Panc1 (cell line): ENCODE measurements around the gene CAPN11. TPM values are rescaled to one million over a fixed set of nuclear protein-coding genes. Genes with fewer than 3 reads are reported as not detected.
A peak's percentile ranks its signal among the peaks of the same experiment; 100 is the strongest.

ENCODE experiments used
- ATAC-seq: fragments of 200-7000 bp; cut with Tn5 transposase; 2 replicates; pipeline ENCODE4 v1.9.1; 2020; ENCODE audit warnings: mild to moderate bottlenecking, moderate library complexity
- BruUV-seq: library from RNA; stranded (reverse); fragments of 400-500 nt; replicated peaks from 2 replicates; lab custom pipeline; 2021; lab: Mats Ljungman, UMichigan
- CTCF ChIA-PET: fragments of 300-600 bp; sonication (Branson Sonifier 250); formaldehyde crosslinking; loops from one replicate; lab custom pipeline; 2022; ENCODE audit warnings: antibody characterized with exemption; lab: Charles Lee
- POLR2A ChIA-PET: fragments of 300-600 bp; sonication (Branson Sonifier 250); formaldehyde crosslinking; loops from one replicate; lab custom pipeline; 2022; ENCODE audit warnings: antibody characterized with exemption; lab: Charles Lee
- DNase-seq: peaks from one replicate; pipeline ENCODE4 v3.0.0-alpha.2; 2010; ENCODE audit warnings: low read depth, low spot score
- H3K27ac ChIP-seq: 2 replicates; pipeline ENCODE4 v1.5.1; 2011; ENCODE audit warnings: mild to moderate bottlenecking, low read length, inconsistent platforms
- H3K27me3 ChIP-seq: fragments of 200-500 bp; sonication (Bioruptor generic); 2 replicates; pipeline ENCODE4 v1.6.0; 2014; ENCODE audit warnings: low read length, inconsistent platforms; ENCODE audit not compliant: control insufficient read depth, insufficient read depth
- H3K36me3 ChIP-seq: fragments of 200-500 bp; sonication (Bioruptor generic); 2 replicates; pipeline ENCODE4 v1.5.1; 2014; ENCODE audit warnings: inconsistent platforms, mild to moderate bottlenecking, low read length, moderate library complexity; ENCODE audit not compliant: control insufficient read depth, insufficient read depth
- H3K4me1 ChIP-seq: 2 replicates; pipeline ENCODE4 v1.5.1; 2011; ENCODE audit warnings: inconsistent platforms, mild to moderate bottlenecking, low read length, moderate library complexity; ENCODE audit not compliant: control insufficient read depth, insufficient read depth
- H3K4me3 ChIP-seq, 2 experiments: 2 replicates each; pipeline ENCODE4 v1.5.1; 2011 to 2012; ENCODE audit warnings: low read depth in 2 of 2, low read length in 2 of 2, mild to moderate bottlenecking in 2 of 2, inconsistent platforms in 1 of 2, moderate library complexity in 1 of 2
- H3K9me3 ChIP-seq: fragments of 200-500 bp; sonication (Bioruptor generic); 2 replicates; pipeline ENCODE4 v1.5.1; 2014; ENCODE audit warnings: low read depth, mild to moderate bottlenecking, inconsistent platforms, low read length, moderate library complexity; ENCODE audit not compliant: control insufficient read depth, insufficient read depth
- POLR2AphosphoS5 ChIP-seq: IDR thresholded peaks from 2 replicates; pipeline ENCODE4 v1.6.1; 2012; ENCODE audit warnings: mild to moderate bottlenecking, low read depth, low read length, moderate library complexity
- SIN3A ChIP-seq: IDR thresholded peaks from 2 replicates; pipeline ENCODE4 v1.6.1; 2012; ENCODE audit warnings: low read depth, mild to moderate bottlenecking, low read length, moderate library complexity, borderline replicate concordance; ENCODE audit not compliant: insufficient read depth
- TCF7L2 ChIP-seq: IDR thresholded peaks from 2 replicates; pipeline ENCODE4 v1.6.1; 2011; ENCODE audit warnings: mild to moderate bottlenecking, low read depth, low read length, inconsistent platforms
- in situ Hi-C: cut with HindIII; loops from 2 replicates; pipeline ENCODE4 v1.10.0; 2016; ENCODE audit warnings: low sequenced_read_pairs, low pct_unique_long_range_greater_than_20kb
- intact Hi-C: fragments of 100-400 bp; cut with micrococcal nuclease; formaldehyde crosslinking; loops from one replicate; pipeline ENCODE4 v1.10.0; 2022; ENCODE audit not compliant: unreplicated experiment
- total RNA-seq: library from RNA; stranded (reverse); gene quantifications from one replicate; pipeline ENCODE4 v1.2.1, GENCODE V29; 2021; ENCODE audit not compliant: unreplicated experiment
- TF ChIP-seq, protein P1 (sequence below): fragments of 450-650 bp; IDR thresholded peaks from 2 replicates; pipeline ENCODE4 v1.5.1; 2017; ENCODE audit warnings: mild to moderate bottlenecking
- TF ChIP-seq, protein P2 (sequence below), 2 experiments: IDR thresholded peaks; 2 replicates each; pipeline ENCODE4 v1.6.1; 2011 to 2012; ENCODE audit warnings: low read depth in 2 of 2, control low read depth in 1 of 2, low read length in 1 of 2, mild to moderate bottlenecking in 1 of 2, moderate library complexity in 1 of 2; ENCODE audit not compliant: insufficient read depth in 1 of 2

The CAPN11 gene
- total RNA-seq, 1 experiment from 2014 or later: 1.2 TPM

- Histone ChIP-seq H3K4me1 (peaks cover 62% of the 10 kb centered on the region), H3K9me3 (no peaks in the 10 kb centered on the region), H3K36me3 (no peaks in the 10 kb centered on the region), H3K27me3 (no peaks in the 10 kb centered on the region), H3K27ac (peak overlapping the region; percentile 95), H3K4me3 (peak overlapping the region; percentile 1 to 83; a peak in 3 of 4 replicates)
- CTCF ChIA-PET: interaction anchor here (0.5 to 1.0 kb wide), 7 partner anchors 12 to 43 kb away, joined by 3 to 11 read pairs (median 5); no protein-coding TSS in a partner anchor
- in situ Hi-C loops: no loop called here
- DNase-seq: no peak
- intact Hi-C loops: loop anchor here (5.0 kb wide), 1 partner anchor 45 kb away; no protein-coding TSS in a partner anchor
- no TSS peak for BruUV-seq
- peak; percentile 2; the same call in 1 of the 2 replicates for ATAC-seq
- TF ChIP-seq, protein P1, sequence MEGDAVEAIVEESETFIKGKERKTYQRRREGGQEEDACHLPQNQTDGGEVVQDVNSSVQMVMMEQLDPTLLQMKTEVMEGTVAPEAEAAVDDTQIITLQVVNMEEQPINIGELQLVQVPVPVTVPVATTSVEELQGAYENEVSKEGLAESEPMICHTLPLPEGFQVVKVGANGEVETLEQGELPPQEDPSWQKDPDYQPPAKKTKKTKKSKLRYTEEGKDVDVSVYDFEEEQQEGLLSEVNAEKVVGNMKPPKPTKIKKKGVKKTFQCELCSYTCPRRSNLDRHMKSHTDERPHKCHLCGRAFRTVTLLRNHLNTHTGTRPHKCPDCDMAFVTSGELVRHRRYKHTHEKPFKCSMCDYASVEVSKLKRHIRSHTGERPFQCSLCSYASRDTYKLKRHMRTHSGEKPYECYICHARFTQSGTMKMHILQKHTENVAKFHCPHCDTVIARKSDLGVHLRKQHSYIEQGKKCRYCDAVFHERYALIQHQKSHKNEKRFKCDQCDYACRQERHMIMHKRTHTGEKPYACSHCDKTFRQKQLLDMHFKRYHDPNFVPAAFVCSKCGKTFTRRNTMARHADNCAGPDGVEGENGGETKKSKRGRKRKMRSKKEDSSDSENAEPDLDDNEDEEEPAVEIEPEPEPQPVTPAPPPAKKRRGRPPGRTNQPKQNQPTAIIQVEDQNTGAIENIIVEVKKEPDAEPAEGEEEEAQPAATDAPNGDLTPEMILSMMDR: no peak
- TF ChIP-seq SIN3A (no peak), POLR2AphosphoS5 (no peak), TCF7L2 (no peak)
- TF ChIP-seq, protein P2, sequence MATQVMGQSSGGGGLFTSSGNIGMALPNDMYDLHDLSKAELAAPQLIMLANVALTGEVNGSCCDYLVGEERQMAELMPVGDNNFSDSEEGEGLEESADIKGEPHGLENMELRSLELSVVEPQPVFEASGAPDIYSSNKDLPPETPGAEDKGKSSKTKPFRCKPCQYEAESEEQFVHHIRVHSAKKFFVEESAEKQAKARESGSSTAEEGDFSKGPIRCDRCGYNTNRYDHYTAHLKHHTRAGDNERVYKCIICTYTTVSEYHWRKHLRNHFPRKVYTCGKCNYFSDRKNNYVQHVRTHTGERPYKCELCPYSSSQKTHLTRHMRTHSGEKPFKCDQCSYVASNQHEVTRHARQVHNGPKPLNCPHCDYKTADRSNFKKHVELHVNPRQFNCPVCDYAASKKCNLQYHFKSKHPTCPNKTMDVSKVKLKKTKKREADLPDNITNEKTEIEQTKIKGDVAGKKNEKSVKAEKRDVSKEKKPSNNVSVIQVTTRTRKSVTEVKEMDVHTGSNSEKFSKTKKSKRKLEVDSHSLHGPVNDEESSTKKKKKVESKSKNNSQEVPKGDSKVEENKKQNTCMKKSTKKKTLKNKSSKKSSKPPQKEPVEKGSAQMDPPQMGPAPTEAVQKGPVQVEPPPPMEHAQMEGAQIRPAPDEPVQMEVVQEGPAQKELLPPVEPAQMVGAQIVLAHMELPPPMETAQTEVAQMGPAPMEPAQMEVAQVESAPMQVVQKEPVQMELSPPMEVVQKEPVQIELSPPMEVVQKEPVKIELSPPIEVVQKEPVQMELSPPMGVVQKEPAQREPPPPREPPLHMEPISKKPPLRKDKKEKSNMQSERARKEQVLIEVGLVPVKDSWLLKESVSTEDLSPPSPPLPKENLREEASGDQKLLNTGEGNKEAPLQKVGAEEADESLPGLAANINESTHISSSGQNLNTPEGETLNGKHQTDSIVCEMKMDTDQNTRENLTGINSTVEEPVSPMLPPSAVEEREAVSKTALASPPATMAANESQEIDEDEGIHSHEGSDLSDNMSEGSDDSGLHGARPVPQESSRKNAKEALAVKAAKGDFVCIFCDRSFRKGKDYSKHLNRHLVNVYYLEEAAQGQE (IDR thresholded peaks at IDR 0.05; ENCODE audit: insufficient read depth in 1 of 2, low read depth in 2 of 2, low read length in 1 of 2): no peak
- POLR2A ChIA-PET: interaction anchor here (0.6 to 0.8 kb wide), 4 partner anchors 36 to 1123 kb away, joined by 3 to 14 read pairs (median 5); no protein-coding TSS in a partner anchor
These were observed 63.3 kb downstream of the CAPN11 start for GRCh38 chr6:44221961-44222335.

- no peaks in the 10 kb centered on the region for H3K27me3 ChIP-seq
- no TSS peak for BruUV-seq
- TF ChIP-seq, protein P2 (IDR thresholded peaks at IDR 0.05; ENCODE audit: insufficient read depth in 1 of 2, low read depth in 2 of 2, low read length in 1 of 2): no peak
- TF ChIP-seq POLR2AphosphoS5: no peak
- H3K36me3 ChIP-seq: no peaks in the 10 kb centered on the region
- ATAC-seq (peak; percentile 22), DNase-seq (no peak)
- no peaks in the 10 kb centered on the region for H3K9me3 ChIP-seq
- peak overlapping the region; percentile 95 for H3K27ac ChIP-seq
- CTCF ChIA-PET: interaction anchor here (0.5 to 0.9 kb wide), 2 partner anchors 12 to 14 kb away, joined by 6 to 11 read pairs; no protein-coding TSS in a partner anchor
- in situ Hi-C loops: no loop called here
- peak overlapping the region; percentile 55 to 83 for H3K4me3 ChIP-seq
- POLR2A ChIA-PET: interaction anchor here (0.6 to 1.0 kb wide), 2 partner anchors 30 to 45 kb away, joined by 3 read pairs; no protein-coding TSS in a partner anchor
- intact Hi-C loops: loop anchor here (5.0 kb wide), 1 partner anchor 45 kb away; no protein-coding TSS in a partner anchor
- H3K4me1 ChIP-seq: peaks cover 62% of the 10 kb centered on the region
These were observed 64.1 kb downstream of the CAPN11 start for GRCh38 chr6:44222486-44223318.
